Ovary (tissue), 9 donors: Measurements from ENCODE around the gene SEC61B. TPM values are rescaled to one million over a fixed set of nuclear protein-coding genes. Genes with fewer than 3 reads are reported as not detected.

Source experiments
- DNase-seq, 5 donors: peaks; one replicate each; pipeline ENCODE4 v3.0.0-alpha.2; 2019 to 2020
- H3K27ac ChIP-seq, 2 donors: fragments of 200-600 bp; one replicate each; pipeline versions ENCODE4 v1.5.1 to v1.8.0; 2019 to 2022
- H3K27me3 ChIP-seq: fragments of 200-600 bp; one replicate; pipeline ENCODE4 v1.8.0; 2022
- H3K36me3 ChIP-seq: fragments of 200-600 bp; sonication (generic); one replicate; pipeline ENCODE4 v1.5.1; 2019
- H3K4me1 ChIP-seq: one replicate; pipeline ENCODE4 v1.8.1; 2013; ENCODE audit warnings: mild to moderate bottlenecking, moderate library complexity; ENCODE audit not compliant: insufficient read depth
- H3K4me3 ChIP-seq: fragments of 200-600 bp; sonication (generic); one replicate; pipeline ENCODE4 v1.5.1; 2017
- H3K9me3 ChIP-seq, 2 donors: fragments of 200-600 bp in 1 of 2; sonication (generic) in 1 of 2; one replicate each; pipeline versions ENCODE4 v1.5.1 to v1.8.1; 2013 to 2019; ENCODE audit warnings: mild to moderate bottlenecking in 1 of 2, moderate library complexity in 1 of 2
- CTCF ChIP-seq, 3 donors: fragments of 450-650 bp in 2 of 3; fragments of 200-600 bp in 1 of 3; IDR thresholded peaks; one replicate each; pipeline versions ENCODE4 v1.5.1 to v1.8.0; 2016 to 2022; ENCODE audit warnings: antibody characterized with exemption in 3 of 3, mild to moderate bottlenecking in 1 of 3
- EP300 ChIP-seq: sonication (generic); formaldehyde crosslinking; IDR thresholded peaks from one replicate; pipeline ENCODE4 v1.6.1; 2017; ENCODE audit warnings: antibody characterized with exemption
- POLR2A ChIP-seq: fragments of 450-650 bp; IDR thresholded peaks from one replicate; pipeline ENCODE4 v1.6.1; 2017; ENCODE audit warnings: antibody characterized with exemption, mild to moderate bottlenecking, moderate library complexity
- WGBS, 3 donors: extraction: QIAGEN DNeasy Blood & Tissue Kit in 1 of 3; methylation state at CpG; one replicate each; pipeline versions ENCODE4 v1.1.5 to v1.1.7; 2013 to 2017; 5-methylcytosine and 5-hydroxymethylcytosine counted together
- intact Hi-C, 4 donors: fragments of 100-400 bp; cut with DNase I; formaldehyde crosslinking; loops; one replicate each; pipeline versions ENCODE4 v1.11.0 to v1.15.1; 2022 to 2023
- polyA plus RNA-seq, 2 donors: library from polyadenylated mRNA; stranded (reverse); fragments of 200-250 nt in 1 of 2; fragments of 350-450 nt in 1 of 2; fragmentation: Illumina TruSeq in 1 of 2; extraction: RNeasy Lipid Tissue Mini Kit (QIAGEN cat#74804) in 1 of 2; gene quantifications; one replicate each; pipeline ENCODE4 v1.2.3, GENCODE V29; 2013 to 2014
- small RNA-seq: library from RNA; depleted of rRNA; stranded (forward); fragments of <200 nt; gene quantifications from one replicate; pipeline ENCODE3, GENCODE V24; 2016
- total RNA-seq, 7 donors: library from RNA; depleted of rRNA in 2 of 7; stranded (reverse); fragments of >200 nt in 2 of 7; fragmentation: NEBNext Ultra II Directional in 3 of 7; extraction: Animal tissue kit (Norgen Biotek cat#: 25700) in 3 of 7; gene quantifications; one replicate each; pipeline versions ENCODE4 v1.1.0 to v1.2.4, GENCODE V29; 2016 to 2023
- donor health status: DM: no; HTN: no; CAD: no; lungs with moderate emphysema.
- donor health status: DM: no; HTN: no; CAD: no.
- donor health status: Bipolar disorder and iron deficiency.
- donor health status: DM: yes; HTN: yes; CAD: no.
- donor health status: DM: no; HTN: no; CAD: no.
- donor health status: DM: yes; HTN: yes; CAD: no.

Gene SEC61B
- total and polyA plus RNA-seq, 9 donors = 80.1 to 196 (median 130) TPM

- Histone ChIP-seq H3K4me1 (no peaks in the 10 kb centered on the region), H3K4me3 (no peak overlapping the region), H3K27ac (no peak overlapping the region), H3K9me3 (no peaks in the 10 kb centered on the region), H3K27me3 (no peaks in the 10 kb centered on the region), H3K36me3 (no peaks in the 10 kb centered on the region)
- no peak for DNase-seq
- WGBS, 3 donors = 90 to 94% (median 94%) methylated on average over 5 of the region's 5 CpGs
- no peak for TF ChIP-seq CTCF (IDR thresholded peaks at IDR 0.05)
- TF ChIP-seq POLR2A = no peak
- no peak for TF ChIP-seq EP300
- intact Hi-C loops = no loop called here
Observed at GRCh38 chr9:99274016-99274415, 51.9 kb downstream of the SEC61B start.

GRCh38 chr9:99274495-99274894 lies 52.4 kb downstream of the SEC61B start:
- intact Hi-C loops = no loop called here
- Histone ChIP-seq H3K27ac (no peak overlapping the region), H3K4me3 (no peak overlapping the region), H3K27me3 (no peaks in the 10 kb centered on the region), H3K36me3 (no peaks in the 10 kb centered on the region), H3K9me3 (no peaks in the 10 kb centered on the region), H3K4me1 (no peaks in the 10 kb centered on the region)
- DNase-seq = no peak
- TF ChIP-seq POLR2A = no peak
- TF ChIP-seq CTCF (IDR thresholded peaks at IDR 0.05) = no peak
- no peak for TF ChIP-seq EP300
- 49 to 64% (median 50%) methylated on average over 2 of the region's 2 CpGs for WGBS, 3 donors

Small RNA genes lying within 50 kb of the gene (small RNA-seq; reads per million reads assigned to genes)
- gene RN7SL794P = not detected

Other genes starting within 250 kb of the SEC61B start
- gene TGFBR1, start 117.2 kb upstream of the SEC61B start, total RNA-seq = 10 to 100 TPM; 18.6 to 55.9 (median 41.1) TPM
- gene TGFBR1, start 117.2 kb upstream of the SEC61B start, polyA plus RNA-seq = 10 to 100 TPM; 12.5 to 17.6 TPM
- gene ALG2, start 340 bp upstream of the SEC61B start, total RNA-seq = 10 to 100 TPM; 28.6 to 45.8 (median 37.3) TPM
- gene ALG2, start 340 bp upstream of the SEC61B start, polyA plus RNA-seq = 10 to 100 TPM; 21.8 to 60.1 TPM